HEK293 (cell line): ENCODE data around the gene ZNF432.
A peak's percentile ranks its signal among the peaks of the same experiment; 100 is the strongest.

Source experiments
- CTCF ChIA-PET: fragments of 350-600 bp; formaldehyde crosslinking; extraction: SDS; loops from one replicate; lab custom pipeline; 2021; ENCODE audit warnings: antibody characterized with exemption; lab: Yijun Ruan, JAX
- POLR2A ChIA-PET: fragments of 300-600 bp; formaldehyde crosslinking; extraction: SDS; loops from one replicate; lab custom pipeline; 2020; ENCODE audit warnings: antibody characterized with exemption, inconsistent platforms; lab: Yijun Ruan, JAX
- H3K27ac ChIP-seq: fragments of 200-500 bp; sonication (Bioruptor generic); 2 replicates; pipeline ENCODE4 v1.5.1; 2014; ENCODE audit warnings: low read depth, low read length, control low read depth, inconsistent platforms; ENCODE audit errors: extremely low read depth
- H3K36me3 ChIP-seq, 2 experiments: fragments of 200-500 bp in 1 of 2; sonication (Bioruptor generic) in 1 of 2; 1 replicate in 1 of 2; 2 replicates in 1 of 2; pipeline ENCODE4 v1.5.1; 2014 to 2017; ENCODE audit warnings: inconsistent platforms in 2 of 2, low read length in 2 of 2; ENCODE audit not compliant: control insufficient read depth in 2 of 2, insufficient read depth in 1 of 2
- H3K4me1 ChIP-seq: fragments of 200-500 bp; sonication (Bioruptor generic); 2 replicates; pipeline ENCODE4 v1.5.1; 2014; ENCODE audit warnings: mild to moderate bottlenecking, low read length, inconsistent platforms; ENCODE audit not compliant: control insufficient read depth, insufficient read depth
- H3K4me3 ChIP-seq: 2 replicates; pipeline ENCODE4 v1.5.1; 2011; ENCODE audit warnings: low read depth, mild to moderate bottlenecking, control low read depth, low read length, moderate library complexity
- H3K9me3 ChIP-seq: fragments of 200-500 bp; sonication (Bioruptor generic); 2 replicates; pipeline ENCODE4 v1.5.1; 2014; ENCODE audit warnings: low read depth, low read length, inconsistent platforms; ENCODE audit not compliant: control insufficient read depth, insufficient read depth
- OVOL3 ChIP-seq: fragments of 450-650 bp; formaldehyde crosslinking; IDR thresholded peaks from 2 replicates; pipeline ENCODE4 v1.5.1; 2016; ENCODE audit warnings: missing biosample characterization, missing genetic modification characterization
- PRDM10 ChIP-seq: fragments of 450-650 bp; formaldehyde crosslinking; IDR thresholded peaks from 2 replicates; pipeline ENCODE4 v1.5.1; 2016; ENCODE audit warnings: missing biosample characterization, missing genetic modification characterization
- PRDM2 ChIP-seq: fragments of 450-650 bp; formaldehyde crosslinking; IDR thresholded peaks from 2 replicates; pipeline ENCODE4 v1.5.1; 2016; ENCODE audit warnings: missing biosample characterization, missing genetic modification characterization, borderline replicate concordance
- SCRT1 ChIP-seq: fragments of 450-650 bp; formaldehyde crosslinking; IDR thresholded peaks from 2 replicates; pipeline ENCODE4 v1.5.1; 2016; ENCODE audit warnings: missing biosample characterization, missing genetic modification characterization, borderline replicate concordance
- SETDB1 ChIP-seq: IDR thresholded peaks from one replicate; pipeline ENCODE4 v1.6.1; 2017; ENCODE audit warnings: mild to moderate bottlenecking, low read length, moderate library complexity, mixed read lengths; ENCODE audit not compliant: insufficient read length
- TRIM28 ChIP-seq: IDR thresholded peaks from 2 replicates; pipeline ENCODE4 v1.6.1; 2011; ENCODE audit warnings: low read length, control low read depth, borderline replicate concordance
- ZBTB44 ChIP-seq: fragments of 450-650 bp; IDR thresholded peaks from 2 replicates; pipeline ENCODE4 v1.5.1; 2018; ENCODE audit warnings: missing biosample characterization, mild to moderate bottlenecking, missing genetic modification characterization
- ZNF223 ChIP-seq: fragments of 450-650 bp; formaldehyde crosslinking; IDR thresholded peaks from 2 replicates; pipeline ENCODE4 v1.5.1; 2016; ENCODE audit warnings: missing biosample characterization, missing genetic modification characterization
- ZNF274 ChIP-seq, 2 experiments: fragments of 200-500 bp in 1 of 2; fragments of 450-650 bp in 1 of 2; sonication (Bioruptor generic) in 1 of 2; formaldehyde crosslinking in 1 of 2; IDR thresholded peaks; 2 replicates each; pipeline versions ENCODE4 v1.5.1 to v1.6.1; 2014 to 2016; ENCODE audit warnings: borderline replicate concordance in 1 of 2, inconsistent platforms in 1 of 2, low read length in 1 of 2, missing biosample characterization in 1 of 2, missing genetic modification characterization in 1 of 2
- ZNF433 ChIP-seq: fragments of 450-650 bp; formaldehyde crosslinking; IDR thresholded peaks from 2 replicates; pipeline ENCODE4 v1.5.1; 2016; ENCODE audit warnings: missing biosample characterization, missing genetic modification characterization, low read depth
- ZNF473 ChIP-seq: fragments of 450-650 bp; formaldehyde crosslinking; IDR thresholded peaks from 2 replicates; pipeline ENCODE4 v1.5.1; 2017; ENCODE audit warnings: missing biosample characterization, missing genetic modification characterization
- ZNF560 ChIP-seq: fragments of 450-650 bp; formaldehyde crosslinking; IDR thresholded peaks from 2 replicates; pipeline ENCODE4 v1.5.1; 2017; ENCODE audit warnings: missing biosample characterization, missing genetic modification characterization, borderline replicate concordance
- ZNF670 ChIP-seq: fragments of 450-650 bp; formaldehyde crosslinking; IDR thresholded peaks from 2 replicates; pipeline ENCODE4 v1.5.1; 2016; ENCODE audit warnings: missing biosample characterization, missing genetic modification characterization, low read depth
- ZNF830 ChIP-seq: fragments of 450-650 bp; IDR thresholded peaks from 2 replicates; pipeline ENCODE4 v1.5.0; 2018; ENCODE audit warnings: missing biosample characterization, missing genetic modification characterization, low read depth, mild to moderate bottlenecking, moderate library complexity

Gene ZNF432

GRCh38 chr19:52007451-52007805, 41.2 kb downstream of the ZNF432 start (continued):
- TF ChIP-seq PRDM2 (tag by site-specific recombination) (no peak), ZNF560 (no peak), ZNF223 (tag by site-specific recombination) (no peak), ZNF433 (tag by site-specific recombination) (no peak), PRDM10 (tag by site-specific recombination) (peak; percentile 44; the same call in 1 of the 2 replicates), ZBTB44 (no peak)
- TF ChIP-seq, all 188 proteins: peak for 2

- no peak overlapping the region for H3K4me3 ChIP-seq
- no peak overlapping the region for H3K27ac ChIP-seq
- H3K4me1 ChIP-seq, result no peaks in the 10 kb centered on the region
- peaks cover 32 to 63% of the 10 kb centered on the region in 2 experiments for H3K36me3 ChIP-seq
- peaks cover 2% of the 10 kb centered on the region for H3K9me3 ChIP-seq
- TF ChIP-seq OVOL3 (tag by site-specific recombination) (no peak), ZNF473 (no peak), SETDB1 (peak; percentile 99), TRIM28 (peak; percentile 78; the same call in 1 of the 2 replicates), ZNF274 (IDR thresholded peaks at IDR 0.05; ENCODE audit: low read length) (peak; percentile 87), ZNF274 (tag by site-specific recombination; IDR thresholded peaks at IDR 0.05; ENCODE audit: borderline replicate concordance) (peak; percentile 96)
- ChIA-PET POLR2A (no interaction called here), CTCF (no interaction called here)
Measured at GRCh38 chr19:51994048-51994644, 54.5 kb downstream of the ZNF432 start.

GRCh38 chr19:51993422-51993821, 55.2 kb downstream of the ZNF432 start:
- TF ChIP-seq ZNF830, result no peak
- TF ChIP-seq SCRT1, result no peak
- no peak for TF ChIP-seq PRDM2 (tag by site-specific recombination)
- TF ChIP-seq ZNF274 (IDR thresholded peaks at IDR 0.05; ENCODE audit: low read length), result peak; percentile 62
- TF ChIP-seq ZNF274 (tag by site-specific recombination; IDR thresholded peaks at IDR 0.05; ENCODE audit: borderline replicate concordance), result peak; percentile 78
- no peak for TF ChIP-seq ZNF670 (tag by site-specific recombination)
- Histone ChIP-seq H3K4me1 (no peaks in the 10 kb centered on the region), H3K27ac (no peak overlapping the region), H3K36me3 (peaks cover 25 to 56% of the 10 kb centered on the region in 2 experiments), H3K4me3 (no peak overlapping the region), H3K9me3 (no peaks in the 10 kb centered on the region; the same call in none of the 2 replicates)
- CTCF ChIA-PET, result no interaction called here
- POLR2A ChIA-PET, result no interaction called here
